NT2/D1 (cell line): ENCODE measurements around the gene CAMTA1.

ENCODE experiments used
- DNase-seq: peaks from one replicate; pipeline ENCODE4 v3.0.0-alpha.2; 2011; ENCODE audit warnings: low read depth, low spot score
- H3K27me3 ChIP-seq: 2 replicates; pipeline ENCODE4 v1.6.0; 2011; ENCODE audit warnings: mild to moderate bottlenecking; ENCODE audit not compliant: insufficient read length, insufficient read depth
- H3K36me3 ChIP-seq: 2 replicates; pipeline ENCODE4 v1.6.1; 2011; ENCODE audit warnings: mild to moderate bottlenecking, low read length, mixed read lengths; ENCODE audit not compliant: insufficient read depth, insufficient read length
- H3K4me1 ChIP-seq: 2 replicates; pipeline ENCODE4 v1.5.1; 2011; ENCODE audit not compliant: insufficient read depth, insufficient read length
- H3K4me3 ChIP-seq: 2 replicates; pipeline ENCODE4 v1.5.1; 2011; ENCODE audit warnings: low read depth; ENCODE audit not compliant: insufficient read length
- H3K9ac ChIP-seq: 2 replicates; pipeline ENCODE4 v1.6.0; 2011; ENCODE audit warnings: low read depth; ENCODE audit not compliant: insufficient read length
- H3K9me3 ChIP-seq: 2 replicates; pipeline ENCODE4 v1.5.1; 2011; ENCODE audit warnings: mild to moderate bottlenecking, low read length; ENCODE audit not compliant: insufficient read depth
- SUZ12 ChIP-seq: IDR thresholded peaks from 2 replicates; pipeline ENCODE4 v1.6.1; 2011; ENCODE audit not compliant: insufficient read length, insufficient read depth; ENCODE audit errors: extremely low read depth
- YY1 ChIP-seq: IDR thresholded peaks from 2 replicates; pipeline ENCODE4 v1.6.1; 2011; ENCODE audit not compliant: insufficient read length, insufficient read depth
- ZNF274 ChIP-seq: IDR thresholded peaks from 2 replicates; pipeline ENCODE4 v1.6.1; 2011; ENCODE audit warnings: mild to moderate bottlenecking, low read depth, low read length

Gene CAMTA1

GRCh38 chr1:7405844-7406500 lies 620.7 kb downstream of the CAMTA1 start:
- no peak for DNase-seq
- no peak for TF ChIP-seq ZNF274
- no peak for TF ChIP-seq YY1
- TF ChIP-seq SUZ12: no peak
- Histone ChIP-seq H3K4me1 (peaks cover 12% of the 10 kb centered on the region), H3K36me3 (no peaks in the 10 kb centered on the region), H3K9ac (no peak overlapping the region), H3K9me3 (no peaks in the 10 kb centered on the region), H3K4me3 (no peak overlapping the region), H3K27me3 (no peaks in the 10 kb centered on the region)

GRCh38 chr1:7406641-7407543 lies 621.6 kb downstream of the CAMTA1 start:
- no peaks in the 10 kb centered on the region for H3K9me3 ChIP-seq
- no peaks in the 10 kb centered on the region for H3K27me3 ChIP-seq
- H3K4me3 ChIP-seq: no peak overlapping the region
- TF ChIP-seq YY1 (no peak), ZNF274 (no peak), SUZ12 (no peak)
- DNase-seq: no peak
- H3K4me1 ChIP-seq: peaks cover 12% of the 10 kb centered on the region
- H3K36me3 ChIP-seq: no peaks in the 10 kb centered on the region
- no peak overlapping the region for H3K9ac ChIP-seq

GRCh38 chr1:7407544-7407895 lies 622.3 kb downstream of the CAMTA1 start:
- H3K36me3 ChIP-seq: no peaks in the 10 kb centered on the region
- TF ChIP-seq SUZ12 (no peak), ZNF274 (no peak), YY1 (no peak)
- H3K27me3 ChIP-seq: no peaks in the 10 kb centered on the region
- H3K4me1 ChIP-seq: peaks cover 12% of the 10 kb centered on the region
- no peak overlapping the region for H3K9ac ChIP-seq
- no peak overlapping the region for H3K4me3 ChIP-seq
- H3K9me3 ChIP-seq: no peaks in the 10 kb centered on the region
- DNase-seq: no peak

GRCh38 chr1:7407980-7408770 lies 622.9 kb downstream of the CAMTA1 start:
- peaks cover 12% of the 10 kb centered on the region for H3K4me1 ChIP-seq
- TF ChIP-seq SUZ12: no peak
- TF ChIP-seq YY1: no peak
- no peak for TF ChIP-seq ZNF274
- no peak overlapping the region for H3K9ac ChIP-seq
- H3K4me3 ChIP-seq: no peak overlapping the region
- no peaks in the 10 kb centered on the region for H3K36me3 ChIP-seq
- H3K27me3 ChIP-seq: no peaks in the 10 kb centered on the region
- no peak for DNase-seq
- no peaks in the 10 kb centered on the region for H3K9me3 ChIP-seq

- no peak for TF ChIP-seq YY1
- TF ChIP-seq SUZ12: no peak
- TF ChIP-seq ZNF274: no peak
- Histone ChIP-seq H3K9ac (no peak overlapping the region), H3K36me3 (no peaks in the 10 kb centered on the region), H3K9me3 (no peaks in the 10 kb centered on the region), H3K4me3 (no peak overlapping the region), H3K4me1 (peaks cover 8% of the 10 kb centered on the region), H3K27me3 (no peaks in the 10 kb centered on the region)
- no peak for DNase-seq
Observed at GRCh38 chr1:7408771-7409150, 623.5 kb downstream of the CAMTA1 start.

- no peak for DNase-seq
- no peaks in the 10 kb centered on the region for H3K36me3 ChIP-seq
- H3K4me1 ChIP-seq: peaks cover 7% of the 10 kb centered on the region
- no peak overlapping the region for H3K4me3 ChIP-seq
- TF ChIP-seq YY1 (no peak), SUZ12 (no peak), ZNF274 (no peak)
- H3K27me3 ChIP-seq: no peaks in the 10 kb centered on the region
- H3K9ac ChIP-seq: no peak overlapping the region
- no peaks in the 10 kb centered on the region for H3K9me3 ChIP-seq
Observed at GRCh38 chr1:7409278-7409677, 624.0 kb downstream of the CAMTA1 start.
